Nephron (organoid): ENCODE results near the gene CRIP1.

Experiments used
- H3K27ac Mint-ChIP-seq, 3 experiments: 2 replicates each; pipeline ENCODE4 v1.8.0; 2020; ENCODE audit warnings: mixed read lengths in 3 of 3, mild to moderate bottlenecking in 2 of 3, moderate library complexity in 1 of 3
- H3K27me3 Mint-ChIP-seq: 2 replicates; pipeline ENCODE4 v1.8.0; 2021; ENCODE audit warnings: low read depth, mild to moderate bottlenecking, moderate library complexity, mixed read lengths
- H3K36me3 Mint-ChIP-seq: 2 replicates; pipeline ENCODE4 v1.8.0; 2020; ENCODE audit warnings: low read depth, mixed read lengths
- H3K4me1 Mint-ChIP-seq: 2 replicates; pipeline ENCODE4 v1.8.0; 2020; ENCODE audit warnings: mixed read lengths
- H3K4me3 Mint-ChIP-seq, 3 experiments: 2 replicates each; pipeline ENCODE4 v1.8.0; 2020; ENCODE audit warnings: mild to moderate bottlenecking in 3 of 3, mixed read lengths in 3 of 3, moderate library complexity in 2 of 3
- H3K9me3 Mint-ChIP-seq: 2 replicates; pipeline ENCODE4 v1.8.0; 2020; ENCODE audit warnings: mixed read lengths
- CTCF ChIP-seq, 3 experiments: fragments of 200-600 bp; sonication (generic); IDR thresholded peaks; one replicate each; pipeline ENCODE4 v1.5.0; 2021; ENCODE audit warnings: antibody characterized with exemption in 3 of 3; ENCODE audit not compliant: unreplicated experiment in 3 of 3

Gene CRIP1

GRCh38 chr14:105460616-105461015 lies 26.1 kb upstream of the CRIP1 start:
- Mint-ChIP-seq H3K9me3 (no peaks in the 10 kb centered on the region), H3K27ac (no peak overlapping the region), H3K27me3 (no peaks in the 10 kb centered on the region), H3K4me1 (no peaks in the 10 kb centered on the region), H3K36me3 (peaks cover 15% of the 10 kb centered on the region), H3K4me3 (no peak overlapping the region)
- TF ChIP-seq CTCF (IDR thresholded peaks at IDR 0.05; ENCODE audit: unreplicated experiment in 3 of 3), result no peak

GRCh38 chr14:105461903-105462302 lies 24.8 kb upstream of the CRIP1 start:
- TF ChIP-seq CTCF (IDR thresholded peaks at IDR 0.05; ENCODE audit: unreplicated experiment in 3 of 3), result no peak
- H3K27me3 Mint-ChIP-seq, result no peaks in the 10 kb centered on the region
- no peaks in the 10 kb centered on the region for H3K9me3 Mint-ChIP-seq
- H3K4me3 Mint-ChIP-seq, result no peak overlapping the region
- H3K36me3 Mint-ChIP-seq, result peaks cover 14% of the 10 kb centered on the region
- no peak overlapping the region for H3K27ac Mint-ChIP-seq
- H3K4me1 Mint-ChIP-seq, result no peaks in the 10 kb centered on the region

- Mint-ChIP-seq H3K4me1 (no peaks in the 10 kb centered on the region), H3K4me3 (no peak overlapping the region), H3K36me3 (peaks cover 14% of the 10 kb centered on the region), H3K27me3 (no peaks in the 10 kb centered on the region), H3K9me3 (no peaks in the 10 kb centered on the region), H3K27ac (no peak overlapping the region)
- TF ChIP-seq CTCF (IDR thresholded peaks at IDR 0.05; ENCODE audit: unreplicated experiment in 3 of 3), result no peak
Observed at GRCh38 chr14:105464501-105464900, 22.2 kb upstream of the CRIP1 start.

- Mint-ChIP-seq H3K9me3 (no peaks in the 10 kb centered on the region), H3K27ac (no peak overlapping the region), H3K4me3 (no peak overlapping the region), H3K36me3 (peaks cover 14% of the 10 kb centered on the region), H3K4me1 (no peaks in the 10 kb centered on the region), H3K27me3 (no peaks in the 10 kb centered on the region)
- TF ChIP-seq CTCF (IDR thresholded peaks at IDR 0.05; ENCODE audit: unreplicated experiment in 3 of 3), result no peak
Observed at GRCh38 chr14:105465209-105466031, 21.3 kb upstream of the CRIP1 start.

- H3K36me3 Mint-ChIP-seq, result peaks cover 10% of the 10 kb centered on the region
- no peak overlapping the region for H3K27ac Mint-ChIP-seq
- H3K9me3 Mint-ChIP-seq, result no peaks in the 10 kb centered on the region
- no peaks in the 10 kb centered on the region for H3K27me3 Mint-ChIP-seq
- no peak overlapping the region for H3K4me3 Mint-ChIP-seq
- no peak for TF ChIP-seq CTCF (IDR thresholded peaks at IDR 0.05; ENCODE audit: unreplicated experiment in 3 of 3)
- no peaks in the 10 kb centered on the region for H3K4me1 Mint-ChIP-seq
Observed at GRCh38 chr14:105466531-105467248, 20.0 kb upstream of the CRIP1 start.
